ENCODE data around the gene HIVEP1. TPM values are rescaled to one million over a fixed set of nuclear protein-coding genes. Genes with fewer than 3 reads are reported as not detected.
A peak's percentile ranks its signal among the peaks of the same experiment; 100 is the strongest.

The HIVEP1 gene
- total and polyA plus RNA-seq, 2 of the 13 experiments (the other 11 are each of a cell fraction or from before 2014, with no cell fraction given) = 7.4 to 9.9 TPM

- TF ChIP-seq PITX1 (CRISPR knock-in tag; IDR thresholded peaks at IDR 0.05) = no peak
- no peak for TF ChIP-seq SPEN (CRISPR knock-in tag; IDR thresholded peaks at IDR 0.05; ENCODE audit: low read depth)
- no peak for TF ChIP-seq DMAP1 (CRISPR knock-in tag; IDR thresholded peaks at IDR 0.05)
- no peak for TF ChIP-seq ZKSCAN8 (CRISPR knock-in tag; IDR thresholded peaks at IDR 0.05; ENCODE audit: borderline replicate concordance)
- TF ChIP-seq ZNF326 (CRISPR knock-in tag; IDR thresholded peaks at IDR 0.05; ENCODE audit: borderline replicate concordance) = no peak
- TF ChIP-seq ZNF580 (CRISPR knock-in tag; IDR thresholded peaks at IDR 0.05; ENCODE audit: borderline replicate concordance, low read depth) = no peak
- TF ChIP-seq ZNF543 (CRISPR knock-in tag; IDR thresholded peaks at IDR 0.05) = no peak
These were observed 39.8 kb upstream of the HIVEP1 start (continued) for GRCh38 chr6:11972270-11972669.

DNA sequence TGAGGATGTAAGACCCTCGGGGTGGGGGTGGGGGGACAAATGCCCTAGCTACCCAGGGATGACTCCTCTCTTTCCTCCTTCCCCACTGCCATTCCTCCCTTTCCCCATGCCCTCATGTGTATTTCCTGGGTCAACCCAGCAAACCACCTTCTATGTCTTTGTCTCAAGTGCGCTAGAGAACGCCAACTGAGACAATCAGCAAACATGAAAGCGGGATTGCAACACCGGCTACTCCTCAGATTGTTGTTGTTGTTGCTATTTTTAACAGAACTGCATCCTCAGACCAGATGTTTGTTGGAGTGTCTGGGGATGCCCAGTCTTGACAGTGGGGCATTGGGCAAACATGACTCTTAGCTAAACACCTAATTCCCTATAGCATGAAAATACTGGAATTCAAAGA is 39.3 kb upstream of the HIVEP1 start:
- Histone ChIP-seq H3K27me3 (ENCODE audit: control insufficient read depth in 1 of 2, insufficient read depth in 2 of 2, low read length in 2 of 2) (no peaks in the 10 kb centered on the region), H3K27ac (ENCODE audit: extremely low read length, insufficient read depth, low read length) (no peak overlapping the region), H4K20me1 (ENCODE audit: insufficient read depth, low read length) (no peaks in the 10 kb centered on the region), H3K36me3 (replicated peaks in 1 of 2; ENCODE audit: control insufficient read depth in 1 of 2, insufficient read depth in 2 of 2, low read length in 2 of 2) (no peaks in the 10 kb centered on the region), H3K79me2 (ENCODE audit: insufficient read depth, low read length) (no peaks in the 10 kb centered on the region), H3K4me3 (replicated peaks in 1 of 3; ENCODE audit: insufficient read depth in 1 of 3, low read depth in 2 of 3, low read length in 3 of 3) (no peak overlapping the region), H3K9ac (ENCODE audit: insufficient read depth, low read depth, low read length) (no peak overlapping the region), H3K9me3 (ENCODE audit: low read length) (no peaks in the 10 kb centered on the region), H2AFZ (ENCODE audit: low read length) (no peak overlapping the region), H3K4me1 (ENCODE audit: insufficient read depth, low read length) (no peaks in the 10 kb centered on the region), H3K4me2 (ENCODE audit: low read depth, low read length) (no peak overlapping the region)
- CTCF ChIA-PET (ENCODE audit: low intra/inter-chr PET ratio, low total read pairs) = no interaction called here
- TF ChIP-seq, protein P1, sequence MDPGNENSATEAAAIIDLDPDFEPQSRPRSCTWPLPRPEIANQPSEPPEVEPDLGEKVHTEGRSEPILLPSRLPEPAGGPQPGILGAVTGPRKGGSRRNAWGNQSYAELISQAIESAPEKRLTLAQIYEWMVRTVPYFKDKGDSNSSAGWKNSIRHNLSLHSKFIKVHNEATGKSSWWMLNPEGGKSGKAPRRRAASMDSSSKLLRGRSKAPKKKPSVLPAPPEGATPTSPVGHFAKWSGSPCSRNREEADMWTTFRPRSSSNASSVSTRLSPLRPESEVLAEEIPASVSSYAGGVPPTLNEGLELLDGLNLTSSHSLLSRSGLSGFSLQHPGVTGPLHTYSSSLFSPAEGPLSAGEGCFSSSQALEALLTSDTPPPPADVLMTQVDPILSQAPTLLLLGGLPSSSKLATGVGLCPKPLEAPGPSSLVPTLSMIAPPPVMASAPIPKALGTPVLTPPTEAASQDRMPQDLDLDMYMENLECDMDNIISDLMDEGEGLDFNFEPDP (CRISPR knock-in tag; conservative IDR thresholded peaks at IDR 0.05) = 0 out of 2 replicates have a peak, but pooled peaks have one; percentile 40
- no peak for TF ChIP-seq ZNF101 (CRISPR knock-in tag; IDR thresholded peaks at IDR 0.05; ENCODE audit: borderline replicate concordance, low read depth)
- ATAC-seq = no peak
- in situ Hi-C loops (cut with HindIII; ENCODE audit: extremely low pct_ligation_motif_present, low pct_unique_long_range_greater_than_20kb) = no loop called here
- BruUV-seq (replicated peaks) = no TSS peak
- DNase-seq (ENCODE audit: low spot score) = no peak
- FAIRE-seq = no peak
- WGBS (ENCODE audit: low lambda C conversion rate) = 43% methylated on average over 5 of the region's 5 CpGs
- intact Hi-C loops (cut with micrococcal nuclease; ENCODE audit: unreplicated experiment) = no loop called here
- POLR2A ChIA-PET = no interaction called here

Measured in HepG2 (cell line).